ENCODE data around the gene ERBIN. TPM values are rescaled to one million over a fixed set of nuclear protein-coding genes. Genes with fewer than 3 reads are reported as not detected.
A peak's percentile ranks its signal among the peaks of the same experiment; 100 is the strongest.

Gene ERBIN
- total and polyA plus RNA-seq, 2 experiments from 2014 or later, result 46.4 to 112 TPM

- in situ Hi-C loops (cut with MboI), result no loop called here
- peak; percentile 69 for DNase-seq
Observed at GRCh38 chr5:65946198-65946745, 19.9 kb downstream of the ERBIN start.

DNA sequence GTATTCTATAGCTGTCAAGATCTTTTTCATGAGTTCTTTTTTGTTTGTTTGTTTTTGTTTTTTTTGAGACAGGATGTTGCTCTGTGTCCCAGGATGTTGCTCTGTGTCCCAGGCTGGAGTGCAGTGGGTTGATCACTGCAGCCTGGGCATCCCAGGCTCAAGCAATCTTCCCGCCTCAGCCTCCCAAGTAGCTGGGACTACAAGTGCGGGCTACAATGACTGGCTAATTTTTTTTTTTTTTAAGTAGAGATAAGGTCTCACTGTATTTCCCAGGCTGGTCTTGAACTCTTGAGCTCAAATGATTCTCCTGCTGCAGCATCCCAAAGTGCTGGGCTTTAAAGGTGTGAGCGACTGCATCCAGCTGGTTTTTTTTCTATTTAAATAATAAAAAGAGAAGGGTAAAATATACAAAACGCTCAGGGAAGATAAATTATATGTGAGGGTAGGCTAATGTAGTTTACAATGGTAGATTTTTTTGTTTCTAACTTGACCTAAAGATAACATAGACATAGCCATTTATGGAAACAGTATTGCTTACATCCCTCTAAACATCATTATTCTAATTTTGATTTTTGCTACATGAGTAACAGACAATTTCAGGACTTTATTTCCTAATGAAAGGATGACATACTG lies 21.9 kb downstream of the ERBIN start:
- Histone ChIP-seq H3K27ac (no peak overlapping the region), H3K9me2 (ENCODE audit: insufficient read depth) (no peaks in the 10 kb centered on the region), H3K79me2 (ENCODE audit: insufficient read depth) (peaks cover 100% of the 10 kb centered on the region), H3K4me3 (no peak overlapping the region), H3K27me3 (replicated peaks; ENCODE audit: insufficient read depth) (no peaks in the 10 kb centered on the region), H2AFZ (no peak overlapping the region), H3K9ac (no peak overlapping the region), H3F3A (ENCODE audit: insufficient read depth) (peaks cover 72% of the 10 kb centered on the region), H3K4me2 (ENCODE audit: unreplicated experiment) (no peak overlapping the region), H3K4me1 (ENCODE audit: insufficient read depth) (peaks cover 35% of the 10 kb centered on the region), H3K36me3 (ENCODE audit: low read depth) (peaks cover 11% of the 10 kb centered on the region), H3K9me3 (ENCODE audit: low read depth) (no peaks in the 10 kb centered on the region), H4K20me1 (ENCODE audit: insufficient read depth) (peaks cover 49% of the 10 kb centered on the region)
- in situ Hi-C loops (cut with MboI), result no loop called here
- no peak for DNase-seq
- TF ChIP-seq EZH2phosphoT487 (IDR thresholded peaks at IDR 0.05; ENCODE audit: insufficient read depth, low read depth), result no peak
- no peak for TF ChIP-seq EZH2 (IDR thresholded peaks at IDR 0.05; ENCODE audit: insufficient read depth, poor library complexity, severe bottlenecking)
- WGBS, 2 experiments (ENCODE audit: low coverage in 1 of 2, low lambda C conversion rate in 2 of 2, missing lambda C conversion rate in 2 of 2), result 97 to 99% methylated on average over 4 of the region's 4 CpGs

More at GRCh38 chr5:65946198-65946745, 19.9 kb downstream of the ERBIN start:
- Histone ChIP-seq H3K4me3 (no peak overlapping the region), H3K27me3 (replicated peaks; ENCODE audit: insufficient read depth) (no peaks in the 10 kb centered on the region), H3K9me2 (ENCODE audit: insufficient read depth) (no peaks in the 10 kb centered on the region), H3K4me1 (ENCODE audit: insufficient read depth) (peaks cover 26% of the 10 kb centered on the region), H3K4me2 (ENCODE audit: unreplicated experiment) (no peak overlapping the region), H3K36me3 (ENCODE audit: low read depth) (peaks cover 11% of the 10 kb centered on the region), H4K20me1 (ENCODE audit: insufficient read depth) (peaks cover 49% of the 10 kb centered on the region), H3K9ac (no peak overlapping the region), H3K27ac (no peak overlapping the region), H3F3A (ENCODE audit: insufficient read depth) (peaks cover 74% of the 10 kb centered on the region), H2AFZ (no peak overlapping the region), H3K9me3 (ENCODE audit: low read depth) (no peaks in the 10 kb centered on the region), H3K79me2 (ENCODE audit: insufficient read depth) (peaks cover 100% of the 10 kb centered on the region)
- WGBS, 2 experiments (ENCODE audit: low coverage in 1 of 2, low lambda C conversion rate in 2 of 2, missing lambda C conversion rate in 2 of 2), result 94 to 97% methylated on average over 2 of the region's 2 CpGs
- TF ChIP-seq EZH2 (IDR thresholded peaks at IDR 0.05; ENCODE audit: insufficient read depth, poor library complexity, severe bottlenecking), result no peak
- TF ChIP-seq EZH2phosphoT487 (IDR thresholded peaks at IDR 0.05; ENCODE audit: insufficient read depth, low read depth), result no peak

- DNase-seq, result no peak
- 90 to 92% methylated on average over 3 of the region's 3 CpGs for WGBS, 2 experiments (ENCODE audit: low coverage in 1 of 2, low lambda C conversion rate in 2 of 2, missing lambda C conversion rate in 2 of 2)
- Histone ChIP-seq H2AFZ (no peak overlapping the region), H3K9ac (no peak overlapping the region), H3K4me2 (ENCODE audit: unreplicated experiment) (no peak overlapping the region), H3K79me2 (ENCODE audit: insufficient read depth) (peaks cover 100% of the 10 kb centered on the region), H3K27ac (no peak overlapping the region), H3K9me3 (ENCODE audit: low read depth) (no peaks in the 10 kb centered on the region), H3K4me1 (ENCODE audit: insufficient read depth) (peaks cover 29% of the 10 kb centered on the region), H3K27me3 (replicated peaks; ENCODE audit: insufficient read depth) (no peaks in the 10 kb centered on the region), H3F3A (ENCODE audit: insufficient read depth) (peaks cover 47% of the 10 kb centered on the region), H4K20me1 (ENCODE audit: insufficient read depth) (peaks cover 44% of the 10 kb centered on the region), H3K4me3 (no peak overlapping the region), H3K9me2 (ENCODE audit: insufficient read depth) (no peaks in the 10 kb centered on the region), H3K36me3 (ENCODE audit: low read depth) (peaks cover 5% of the 10 kb centered on the region; the same call in 1 of the 2 replicates)
- in situ Hi-C loops (cut with MboI), result no loop called here
- TF ChIP-seq EZH2 (IDR thresholded peaks at IDR 0.05; ENCODE audit: insufficient read depth, poor library complexity, severe bottlenecking) (no peak), EZH2phosphoT487 (IDR thresholded peaks at IDR 0.05; ENCODE audit: insufficient read depth, low read depth) (no peak)
Observed at GRCh38 chr5:65951330-65951729, 25.0 kb downstream of the ERBIN start.

- WGBS, 2 experiments (ENCODE audit: low coverage in 1 of 2, low lambda C conversion rate in 2 of 2, missing lambda C conversion rate in 2 of 2), result 95 to 97% methylated on average over 1 of the region's 1 CpG
- Histone ChIP-seq H3K9me3 (ENCODE audit: low read depth) (no peaks in the 10 kb centered on the region), H3K4me1 (ENCODE audit: insufficient read depth) (peaks cover 20% of the 10 kb centered on the region), H3K79me2 (ENCODE audit: insufficient read depth) (peaks cover 100% of the 10 kb centered on the region), H3K9ac (no peak overlapping the region), H2AFZ (no peak overlapping the region), H4K20me1 (ENCODE audit: insufficient read depth) (peaks cover 44% of the 10 kb centered on the region), H3F3A (ENCODE audit: insufficient read depth) (peaks cover 43% of the 10 kb centered on the region; the same call in 1 of the 2 replicates), H3K9me2 (ENCODE audit: insufficient read depth) (no peaks in the 10 kb centered on the region), H3K27ac (no peak overlapping the region), H3K36me3 (ENCODE audit: low read depth) (peaks cover 5% of the 10 kb centered on the region; the same call in 1 of the 2 replicates), H3K4me2 (ENCODE audit: unreplicated experiment) (no peak overlapping the region), H3K27me3 (replicated peaks; ENCODE audit: insufficient read depth) (no peaks in the 10 kb centered on the region), H3K4me3 (no peak overlapping the region)
- no peak for DNase-seq
- no peak for TF ChIP-seq EZH2phosphoT487 (IDR thresholded peaks at IDR 0.05; ENCODE audit: insufficient read depth, low read depth)
- TF ChIP-seq EZH2 (IDR thresholded peaks at IDR 0.05; ENCODE audit: insufficient read depth, poor library complexity, severe bottlenecking), result no peak
- in situ Hi-C loops (cut with MboI), result no loop called here
Observed at GRCh38 chr5:65952259-65952658, 25.9 kb downstream of the ERBIN start.

Measured in GM23248 (cell line).